HEK293 (cell line): Measurements from ENCODE around the gene SPRR3.

ENCODE experiments used
- KLF1 ChIP-seq: fragments of 450-650 bp; formaldehyde crosslinking; IDR thresholded peaks from 2 replicates; pipeline ENCODE4 v1.5.1; 2016; ENCODE audit warnings: missing biosample characterization, missing genetic modification characterization
- ZBTB20 ChIP-seq: fragments of 450-650 bp; formaldehyde crosslinking; IDR thresholded peaks from 2 replicates; pipeline ENCODE4 v1.5.1; 2016; ENCODE audit warnings: missing biosample characterization, missing genetic modification characterization
- ZFP3 ChIP-seq: fragments of 450-650 bp; formaldehyde crosslinking; IDR thresholded peaks from 2 replicates; pipeline ENCODE4 v1.5.1; 2016; ENCODE audit warnings: low read depth, missing biosample characterization, missing genetic modification characterization
- ZNF175 ChIP-seq: fragments of 450-650 bp; formaldehyde crosslinking; IDR thresholded peaks from 2 replicates; pipeline ENCODE4 v1.5.1; 2016; ENCODE audit warnings: missing biosample characterization, missing genetic modification characterization
- ZNF394 ChIP-seq: fragments of 450-650 bp; formaldehyde crosslinking; IDR thresholded peaks from 2 replicates; pipeline ENCODE4 v1.5.1; 2016; ENCODE audit warnings: missing biosample characterization, missing genetic modification characterization, mild to moderate bottlenecking, moderate library complexity, borderline replicate concordance
- ZNF830 ChIP-seq: fragments of 450-650 bp; IDR thresholded peaks from 2 replicates; pipeline ENCODE4 v1.5.0; 2018; ENCODE audit warnings: missing biosample characterization, missing genetic modification characterization, low read depth, mild to moderate bottlenecking, moderate library complexity
- TF ChIP-seq, protein P1 (sequence below): fragments of 450-650 bp; formaldehyde crosslinking; IDR thresholded peaks from 2 replicates; pipeline ENCODE4 v1.5.1; 2016; ENCODE audit warnings: missing biosample characterization, missing genetic modification characterization
- TF ChIP-seq, protein P2 (sequence below): fragments of 450-650 bp; formaldehyde crosslinking; conservative IDR thresholded peaks from 2 replicates; pipeline ENCODE4 v1.5.1; 2016; ENCODE audit warnings: low read depth, missing biosample characterization, missing genetic modification characterization

DNA sequence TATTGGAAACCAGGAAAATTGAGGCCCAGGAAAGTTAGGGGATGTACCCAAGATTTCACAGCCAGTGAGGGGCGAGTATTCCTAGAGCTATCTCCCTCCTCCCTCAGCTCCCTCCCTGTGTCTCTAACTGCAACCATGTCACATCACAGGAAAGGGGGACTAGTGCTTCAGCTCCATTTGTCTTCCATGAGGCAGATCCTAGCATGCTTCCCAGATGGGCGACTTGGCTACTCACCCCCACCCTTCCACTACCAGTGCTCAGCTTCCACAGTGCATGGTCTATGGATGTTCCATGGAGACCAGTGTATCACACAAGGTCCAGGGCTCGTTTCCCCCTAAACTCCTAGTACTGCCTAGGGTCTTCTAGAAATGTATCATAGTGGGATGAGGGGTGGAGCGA, 35.7 kb upstream of the SPRR3 start:
- no peak for TF ChIP-seq ZBTB20 (tag by site-specific recombination)
- no peak for TF ChIP-seq ZNF394 (tag by site-specific recombination)
- no peak for TF ChIP-seq KLF1
- no peak for TF ChIP-seq ZNF175
- TF ChIP-seq ZFP3 (tag by site-specific recombination): no peak
- TF ChIP-seq, protein P1, sequence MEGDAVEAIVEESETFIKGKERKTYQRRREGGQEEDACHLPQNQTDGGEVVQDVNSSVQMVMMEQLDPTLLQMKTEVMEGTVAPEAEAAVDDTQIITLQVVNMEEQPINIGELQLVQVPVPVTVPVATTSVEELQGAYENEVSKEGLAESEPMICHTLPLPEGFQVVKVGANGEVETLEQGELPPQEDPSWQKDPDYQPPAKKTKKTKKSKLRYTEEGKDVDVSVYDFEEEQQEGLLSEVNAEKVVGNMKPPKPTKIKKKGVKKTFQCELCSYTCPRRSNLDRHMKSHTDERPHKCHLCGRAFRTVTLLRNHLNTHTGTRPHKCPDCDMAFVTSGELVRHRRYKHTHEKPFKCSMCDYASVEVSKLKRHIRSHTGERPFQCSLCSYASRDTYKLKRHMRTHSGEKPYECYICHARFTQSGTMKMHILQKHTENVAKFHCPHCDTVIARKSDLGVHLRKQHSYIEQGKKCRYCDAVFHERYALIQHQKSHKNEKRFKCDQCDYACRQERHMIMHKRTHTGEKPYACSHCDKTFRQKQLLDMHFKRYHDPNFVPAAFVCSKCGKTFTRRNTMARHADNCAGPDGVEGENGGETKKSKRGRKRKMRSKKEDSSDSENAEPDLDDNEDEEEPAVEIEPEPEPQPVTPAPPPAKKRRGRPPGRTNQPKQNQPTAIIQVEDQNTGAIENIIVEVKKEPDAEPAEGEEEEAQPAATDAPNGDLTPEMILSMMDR: no peak
- TF ChIP-seq, protein P2, sequence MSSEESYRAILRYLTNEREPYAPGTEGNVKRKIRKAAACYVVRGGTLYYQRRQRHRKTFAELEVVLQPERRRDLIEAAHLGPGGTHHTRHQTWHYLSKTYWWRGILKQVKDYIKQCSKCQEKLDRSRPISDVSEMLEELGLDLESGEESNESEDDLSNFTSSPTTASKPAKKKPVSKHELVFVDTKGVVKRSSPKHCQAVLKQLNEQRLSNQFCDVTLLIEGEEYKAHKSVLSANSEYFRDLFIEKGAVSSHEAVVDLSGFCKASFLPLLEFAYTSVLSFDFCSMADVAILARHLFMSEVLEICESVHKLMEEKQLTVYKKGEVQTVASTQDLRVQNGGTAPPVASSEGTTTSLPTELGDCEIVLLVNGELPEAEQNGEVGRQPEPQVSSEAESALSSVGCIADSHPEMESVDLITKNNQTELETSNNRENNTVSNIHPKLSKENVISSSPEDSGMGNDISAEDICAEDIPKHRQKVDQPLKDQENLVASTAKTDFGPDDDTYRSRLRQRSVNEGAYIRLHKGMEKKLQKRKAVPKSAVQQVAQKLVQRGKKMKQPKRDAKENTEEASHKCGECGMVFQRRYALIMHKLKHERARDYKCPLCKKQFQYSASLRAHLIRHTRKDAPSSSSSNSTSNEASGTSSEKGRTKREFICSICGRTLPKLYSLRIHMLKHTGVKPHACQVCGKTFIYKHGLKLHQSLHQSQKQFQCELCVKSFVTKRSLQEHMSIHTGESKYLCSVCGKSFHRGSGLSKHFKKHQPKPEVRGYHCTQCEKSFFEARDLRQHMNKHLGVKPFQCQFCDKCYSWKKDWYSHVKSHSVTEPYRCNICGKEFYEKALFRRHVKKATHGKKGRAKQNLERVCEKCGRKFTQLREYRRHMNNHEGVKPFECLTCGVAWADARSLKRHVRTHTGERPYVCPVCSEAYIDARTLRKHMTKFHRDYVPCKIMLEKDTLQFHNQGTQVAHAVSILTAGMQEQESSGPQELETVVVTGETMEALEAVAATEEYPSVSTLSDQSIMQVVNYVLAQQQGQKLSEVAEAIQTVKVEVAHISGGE (tag by site-specific recombination): no peak
- no peak for TF ChIP-seq ZNF830 (tag by site-specific recombination)
